Tibial nerve (tissue), 4 donors: ENCODE data around the gene OR2AJ1. TPM values are rescaled to one million over a fixed set of nuclear protein-coding genes. Genes with fewer than 3 reads are reported as not detected.
"Not testable (repeated sequence)": the region's sequence is repeated elsewhere in the genome, so short reads cannot be mapped to it uniquely, and the experiment has no call there.

Experiments used
- DNase-seq, 2 donors: peaks; one replicate each; pipeline ENCODE4 v3.0.0-alpha.2; 2019; ENCODE audit warnings: low spot score in 2 of 2
- H3K27ac ChIP-seq, 4 donors: fragments of 200-600 bp; sonication (generic) in 3 of 4; one replicate each; pipeline ENCODE4 v1.5.1; 2017 to 2019; ENCODE audit warnings: mild to moderate bottlenecking in 1 of 4
- H3K27me3 ChIP-seq, 2 donors: fragments of 200-600 bp; sonication (generic) in 1 of 2; one replicate each; pipeline versions ENCODE4 v1.5.1 to v1.6.0; 2017 to 2019
- H3K36me3 ChIP-seq, 3 donors: fragments of 200-600 bp; sonication (generic); one replicate each; pipeline ENCODE4 v1.5.1; 2018 to 2019
- H3K4me1 ChIP-seq, 4 donors: fragments of 200-600 bp; sonication (generic) in 3 of 4; one replicate each; pipeline ENCODE4 v1.5.1; 2017 to 2019
- H3K4me3 ChIP-seq, 4 donors: fragments of 200-600 bp; sonication (generic) in 3 of 4; one replicate each; pipeline ENCODE4 v1.5.1; 2017 to 2019; ENCODE audit warnings: mild to moderate bottlenecking in 1 of 4, moderate library complexity in 1 of 4
- H3K9me3 ChIP-seq, 4 donors: fragments of 200-600 bp; sonication (generic) in 3 of 4; one replicate each; pipeline ENCODE4 v1.5.1; 2017 to 2019
- EP300 ChIP-seq, 2 donors: sonication (generic); formaldehyde crosslinking; IDR thresholded peaks; one replicate each; pipeline ENCODE4 v1.6.1; 2017; ENCODE audit warnings: antibody characterized with exemption in 2 of 2, mild to moderate bottlenecking in 1 of 2
- POLR2A ChIP-seq, 2 donors: fragments of 450-650 bp; IDR thresholded peaks; one replicate each; pipeline ENCODE4 v1.6.1; 2017; ENCODE audit warnings: antibody characterized with exemption in 2 of 2, mild to moderate bottlenecking in 2 of 2, moderate library complexity in 2 of 2
- WGBS, 2 donors: methylation state at CpG; one replicate each; pipeline ENCODE4 v1.1.5; 2018; 5-methylcytosine and 5-hydroxymethylcytosine counted together
- total RNA-seq, 4 donors: library from RNA; depleted of rRNA; stranded (reverse); fragments of >200 nt; gene quantifications; one replicate each; pipeline ENCODE4 v1.1.0, GENCODE V29; 2016
- TF ChIP-seq, protein P1 (sequence below), 5 experiments: fragments of 200-600 bp in 3 of 5; fragments of 450-650 bp in 2 of 5; sonication (generic) in 3 of 5; IDR thresholded peaks; one replicate each; pipeline ENCODE4 v1.5.1; 2016 to 2019; ENCODE audit warnings: antibody characterized with exemption in 5 of 5, mild to moderate bottlenecking in 3 of 5, moderate library complexity in 2 of 5

The OR2AJ1 gene
- total RNA-seq, 4 donors from 2014 or later, result not detected

DNA sequence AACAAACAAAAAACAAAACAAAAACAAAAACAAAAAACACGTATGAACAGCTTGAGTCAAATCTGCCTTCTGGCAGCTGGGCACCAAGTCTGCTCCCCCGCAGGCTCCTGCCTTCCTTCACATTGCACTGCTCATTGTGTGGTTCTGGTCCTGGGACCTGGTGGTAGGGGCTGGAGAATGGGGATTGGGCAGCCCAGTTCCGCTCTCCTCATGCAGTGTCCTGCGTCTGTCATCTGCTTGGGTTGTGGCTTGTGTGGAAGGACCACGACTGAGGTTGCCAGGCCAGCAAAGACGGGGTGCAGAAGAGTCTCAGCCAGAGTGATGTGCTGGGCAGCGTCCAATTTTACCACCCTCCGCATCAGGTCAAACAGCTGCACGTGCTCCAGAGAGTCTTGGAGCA, 11.1 kb downstream of the OR2AJ1 start:
- 94 to 96% methylated on average over 9 of the region's 9 CpGs for WGBS, 2 donors
- TF ChIP-seq EP300 (IDR thresholded peaks at IDR 0.05) (no peak), POLR2A (IDR thresholded peaks at IDR 0.05) (no peak)
- TF ChIP-seq, protein P1, sequence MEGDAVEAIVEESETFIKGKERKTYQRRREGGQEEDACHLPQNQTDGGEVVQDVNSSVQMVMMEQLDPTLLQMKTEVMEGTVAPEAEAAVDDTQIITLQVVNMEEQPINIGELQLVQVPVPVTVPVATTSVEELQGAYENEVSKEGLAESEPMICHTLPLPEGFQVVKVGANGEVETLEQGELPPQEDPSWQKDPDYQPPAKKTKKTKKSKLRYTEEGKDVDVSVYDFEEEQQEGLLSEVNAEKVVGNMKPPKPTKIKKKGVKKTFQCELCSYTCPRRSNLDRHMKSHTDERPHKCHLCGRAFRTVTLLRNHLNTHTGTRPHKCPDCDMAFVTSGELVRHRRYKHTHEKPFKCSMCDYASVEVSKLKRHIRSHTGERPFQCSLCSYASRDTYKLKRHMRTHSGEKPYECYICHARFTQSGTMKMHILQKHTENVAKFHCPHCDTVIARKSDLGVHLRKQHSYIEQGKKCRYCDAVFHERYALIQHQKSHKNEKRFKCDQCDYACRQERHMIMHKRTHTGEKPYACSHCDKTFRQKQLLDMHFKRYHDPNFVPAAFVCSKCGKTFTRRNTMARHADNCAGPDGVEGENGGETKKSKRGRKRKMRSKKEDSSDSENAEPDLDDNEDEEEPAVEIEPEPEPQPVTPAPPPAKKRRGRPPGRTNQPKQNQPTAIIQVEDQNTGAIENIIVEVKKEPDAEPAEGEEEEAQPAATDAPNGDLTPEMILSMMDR (IDR thresholded peaks at IDR 0.05), result no peak
- DNase-seq, result no peak
- Histone ChIP-seq H3K9me3 (peaks cover 0 to 6% (median 0%) of the 10 kb centered on the region in 4 donors), H3K27me3 (no peaks in the 10 kb centered on the region), H3K36me3 (no peaks in the 10 kb centered on the region), H3K4me1 (no peaks in the 10 kb centered on the region), H3K4me3 (no peak overlapping the region), H3K27ac (no peak overlapping the region)

DNA sequence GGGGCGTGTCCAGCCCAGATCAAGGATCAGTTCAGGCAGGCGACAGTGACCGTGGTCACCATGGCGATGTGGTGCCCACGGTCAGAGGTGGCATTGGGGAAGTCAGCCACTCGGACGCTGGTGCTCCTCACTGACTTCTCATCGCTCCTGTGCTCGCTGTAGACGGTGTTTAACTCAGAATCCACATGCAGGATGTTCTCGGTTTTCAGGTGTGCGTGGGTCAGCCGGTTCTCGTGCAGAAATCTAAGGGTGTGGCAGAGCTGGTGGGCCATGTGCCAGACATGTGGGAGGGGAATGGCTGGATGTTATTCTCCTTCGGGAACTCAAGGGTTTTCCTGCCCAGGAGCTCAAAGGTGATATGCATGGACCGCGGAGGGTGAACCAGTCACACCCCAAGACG, 11.7 kb downstream of the OR2AJ1 start:
- Histone ChIP-seq H3K9me3 (peaks cover 0 to 6% (median 0%) of the 10 kb centered on the region in 4 donors), H3K36me3 (no peaks in the 10 kb centered on the region), H3K4me3 (no peak overlapping the region), H3K27me3 (no peaks in the 10 kb centered on the region), H3K27ac (no peak overlapping the region), H3K4me1 (no peaks in the 10 kb centered on the region)
- TF ChIP-seq POLR2A (IDR thresholded peaks at IDR 0.05), result no peak
- WGBS, 2 donors, result 93 to 96% methylated on average over 18 of the region's 18 CpGs
- DNase-seq, result no peak

DNA sequence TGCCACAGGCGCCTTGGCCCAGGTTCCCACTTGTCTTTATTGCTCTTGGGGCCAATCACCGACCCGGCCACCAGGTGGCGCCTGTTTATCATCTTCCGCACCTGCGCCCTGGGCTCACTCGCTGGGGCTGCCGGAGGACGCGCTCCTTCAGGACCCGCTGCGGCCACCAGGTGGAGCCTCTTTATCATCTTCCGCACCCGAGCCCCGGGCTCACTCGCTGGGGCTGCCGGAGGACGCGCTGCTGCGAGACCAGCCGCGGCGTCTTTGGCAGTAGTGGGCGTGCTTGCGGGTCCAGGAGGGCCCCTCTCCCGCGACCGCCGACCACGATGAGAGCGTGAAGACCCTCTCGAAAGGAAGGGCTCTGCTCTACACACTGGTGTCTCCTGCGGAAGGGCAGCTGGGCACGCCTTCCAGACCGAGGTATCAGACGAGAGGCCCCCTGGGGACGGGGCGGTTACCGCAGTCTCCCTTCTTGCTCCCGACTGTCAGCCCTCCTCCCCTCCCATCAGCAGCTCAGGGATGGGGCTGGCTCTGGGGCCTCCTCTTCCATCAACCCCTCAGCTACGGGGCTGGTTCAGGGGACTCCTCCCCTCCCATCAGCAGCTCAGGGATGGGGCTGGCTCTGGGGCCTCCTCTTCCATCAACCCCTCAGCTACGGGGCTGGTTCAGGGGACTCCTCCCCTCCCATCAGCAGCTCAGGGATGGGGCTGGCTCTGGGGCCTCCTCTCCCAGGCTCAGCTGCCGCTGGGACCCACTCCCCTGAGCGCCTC, 12.5 kb downstream of the OR2AJ1 start:
- H3K4me3 ChIP-seq, result peak overlapping the region in 3 of 4 donors; percentile 28 to 47 (median 41)
- TF ChIP-seq, protein P1 (IDR thresholded peaks at IDR 0.05), result peak; percentile 27 to 80 (median 71)
- not testable (repeated sequence) for H3K36me3 ChIP-seq, H3K9me3 ChIP-seq, H3K27me3 ChIP-seq, H3K4me1 ChIP-seq, H3K27ac ChIP-seq
- DNase-seq, result peak; percentile 18 to 43
- 7% methylated on average over 16 to 28 of the region's 44 CpGs for WGBS, 2 donors

DNA sequence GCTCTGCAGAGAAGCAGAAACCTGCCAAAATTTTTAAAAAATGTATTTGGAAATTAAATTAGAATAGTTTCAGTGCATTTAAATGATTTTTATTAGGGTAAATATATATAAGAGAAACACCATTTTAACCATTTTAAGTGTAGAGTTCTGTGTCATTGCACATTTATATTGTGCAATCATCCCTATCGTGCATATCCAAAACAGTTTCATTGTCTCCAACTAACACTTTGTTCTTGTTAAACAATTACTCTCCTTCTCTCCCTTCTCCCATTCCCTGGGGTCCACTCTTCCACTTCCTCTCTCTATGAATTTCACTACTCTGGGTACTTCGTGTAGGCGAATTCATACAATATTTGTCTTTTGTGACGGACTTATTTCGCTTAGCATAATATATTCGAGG, 17.9 kb downstream of the OR2AJ1 start:
- no peaks in the 10 kb centered on the region for H3K36me3 ChIP-seq
- TF ChIP-seq EP300 (IDR thresholded peaks at IDR 0.05), result no peak
- TF ChIP-seq, protein P1 (IDR thresholded peaks at IDR 0.05), result no peak
- no peak for TF ChIP-seq POLR2A (IDR thresholded peaks at IDR 0.05)
- 71 to 78% methylated on average over 6 of the region's 6 CpGs for WGBS, 2 donors
- no peak for DNase-seq
- H3K4me1 ChIP-seq, result no peaks in the 10 kb centered on the region
- no peak overlapping the region for H3K4me3 ChIP-seq
- no peaks in the 10 kb centered on the region for H3K27me3 ChIP-seq
- no peak overlapping the region for H3K27ac ChIP-seq
- peaks cover 0 to 9% (median 2%) of the 10 kb centered on the region in 4 donors for H3K9me3 ChIP-seq

DNA sequence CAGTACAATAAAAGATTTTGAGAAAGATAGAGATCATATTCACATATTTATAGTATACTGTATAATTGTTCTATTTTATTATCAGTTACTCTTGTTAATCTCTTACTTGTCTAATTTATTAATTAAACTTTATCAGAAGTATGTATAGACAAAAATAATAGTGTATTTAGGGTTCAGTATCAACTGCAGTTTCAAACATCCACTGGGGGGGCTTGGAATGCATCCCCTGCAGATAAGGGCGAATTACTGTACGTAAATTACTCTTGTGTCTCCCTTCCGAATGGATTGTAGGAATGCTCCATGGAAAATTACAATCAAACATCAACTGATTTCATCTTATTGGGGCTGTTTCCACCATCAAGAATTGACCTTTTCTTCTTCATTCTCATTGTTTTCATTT, 23.9 kb downstream of the OR2AJ1 start, which contains the start of gene OR2L8:
Gene OR2L8, plus strand, starts transcription at position 301 of the 400 bp plus-strand sequence. Its CDS starts 0 bp downstream, at position 301.
- H3K36me3 ChIP-seq, result no peaks in the 10 kb centered on the region
- no peaks in the 10 kb centered on the region for H3K27me3 ChIP-seq
- no peaks in the 10 kb centered on the region for H3K4me1 ChIP-seq
- H3K4me3 ChIP-seq, result no peak within 1 kb of the TSS
- TF ChIP-seq EP300 (IDR thresholded peaks at IDR 0.05) (no peak), POLR2A (IDR thresholded peaks at IDR 0.05) (no peak)
- TF ChIP-seq, protein P1 (IDR thresholded peaks at IDR 0.05), result no peak
- H3K9me3 ChIP-seq, result peaks cover 0 to 9% (median 2%) of the 10 kb centered on the region in 4 donors
- no peak within 1 kb of the TSS for H3K27ac ChIP-seq
- DNase-seq, result no peak
- 87 to 89% methylated on average over 3 of the region's 3 CpGs for WGBS, 2 donors
